GM12891 (cell line): ENCODE measurements around the gene CADPS.

Source experiments
- PAX5 ChIP-seq: IDR thresholded peaks from 2 replicates; pipeline ENCODE4 v1.6.1; 2011; ENCODE audit warnings: low read length, moderate library complexity, mild to moderate bottlenecking; ENCODE audit not compliant: insufficient read depth, severe bottlenecking
- POLR2A ChIP-seq: IDR thresholded peaks from 2 replicates; pipeline ENCODE4 v1.6.1; 2011; ENCODE audit warnings: low read depth, low read length, control low read depth
- SPI1 ChIP-seq: IDR thresholded peaks from 2 replicates; pipeline ENCODE4 v1.6.1; 2011; ENCODE audit warnings: low read depth, low read length, control low read depth

- TF ChIP-seq SPI1, result no peak
- no peak for TF ChIP-seq POLR2A
- TF ChIP-seq PAX5, result no peak
These were observed 113.9 kb downstream of the CADPS start for GRCh38 chr3:62761311-62761710.
